Thoracic aorta (tissue), 2 donors: ENCODE results near the gene BCAS3. TPM values are rescaled to one million over a fixed set of nuclear protein-coding genes. Genes with fewer than 3 reads are reported as not detected.

Experiments
- ATAC-seq: fragments of 150-250 bp; one replicate; pipeline ENCODE4 v1.8.0; 2017; ENCODE audit warnings: low read depth; ENCODE audit not compliant: insufficient number of reproducible peaks, low FRiP score
- DNase-seq: peaks from one replicate; pipeline ENCODE4 v3.0.0-alpha.2; 2020; ENCODE audit warnings: low spot score
- H3K27ac ChIP-seq, 2 donors: fragments of 200-600 bp; sonication (generic); 1 replicate in 1 of 2; 2 replicates in 1 of 2; pipeline ENCODE4 v1.5.1; 2016; ENCODE audit warnings: mild to moderate bottlenecking in 2 of 2, moderate library complexity in 2 of 2
- H3K27me3 ChIP-seq: fragments of 200-600 bp; sonication (generic); replicated peaks from 2 replicates; pipeline ENCODE4 v1.6.0; 2016; ENCODE audit warnings: mild to moderate bottlenecking; ENCODE audit not compliant: insufficient read depth
- H3K36me3 ChIP-seq: fragments of 200-600 bp; sonication (generic); one replicate; pipeline ENCODE4 v1.5.1; 2016
- H3K4me1 ChIP-seq, 2 donors: fragments of 200-600 bp; sonication (generic); 1 replicate in 1 of 2; 2 replicates in 1 of 2; pipeline versions ENCODE4 v1.5.1 to v1.6.0; 2016; ENCODE audit warnings: low read depth in 2 of 2, mild to moderate bottlenecking in 1 of 2; ENCODE audit not compliant: control insufficient read depth in 1 of 2
- H3K4me3 ChIP-seq: fragments of 200-600 bp; sonication (generic); 2 replicates; pipeline ENCODE4 v1.5.1; 2016; ENCODE audit warnings: mild to moderate bottlenecking
- H3K9me3 ChIP-seq: fragments of 200-600 bp; sonication (generic); 2 replicates; pipeline ENCODE4 v1.5.1; 2016
- total RNA-seq, 2 donors: library from RNA; depleted of rRNA; stranded (reverse); fragments of >200 nt; gene quantifications; one replicate each; pipeline versions ENCODE4 v1.1.0 to v1.2.3, GENCODE V29; 2016
- TF ChIP-seq, protein P1 (sequence below): fragments of 200-600 bp; sonication (generic); IDR thresholded peaks from one replicate; pipeline ENCODE4 v1.5.1; 2019; ENCODE audit warnings: antibody characterized with exemption

BCAS3 gene
- total RNA-seq, 2 donors from 2014 or later: 35.1 to 69.3 TPM

DNA sequence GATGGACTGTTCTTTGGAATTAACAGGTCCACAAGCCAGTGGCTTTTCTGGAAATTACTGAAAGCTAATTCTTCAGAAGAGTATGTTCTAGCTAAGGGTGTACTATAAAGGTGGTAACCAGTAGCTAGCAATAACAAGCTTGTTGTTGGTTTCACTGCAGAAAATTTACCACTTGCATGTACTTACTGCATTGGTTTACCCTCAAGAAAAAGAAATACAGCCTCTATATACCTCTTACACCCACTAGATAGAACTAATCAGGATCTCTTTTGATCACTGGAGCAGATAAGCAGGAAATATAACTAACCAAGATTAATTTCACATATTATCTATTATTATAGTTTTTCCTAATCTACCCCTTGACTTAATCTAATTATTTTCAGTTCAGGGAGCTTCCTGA, 537.1 kb downstream of the BCAS3 start:
- Histone ChIP-seq H3K27me3 (no peaks in the 10 kb centered on the region), H3K27ac (no peak overlapping the region), H3K4me1 (peaks cover 0 to 20% of the 10 kb centered on the region in 2 donors), H3K9me3 (no peaks in the 10 kb centered on the region), H3K36me3 (no peaks in the 10 kb centered on the region), H3K4me3 (no peak overlapping the region)
- ATAC-seq (no peak), DNase-seq (no peak)
- TF ChIP-seq, protein P1, sequence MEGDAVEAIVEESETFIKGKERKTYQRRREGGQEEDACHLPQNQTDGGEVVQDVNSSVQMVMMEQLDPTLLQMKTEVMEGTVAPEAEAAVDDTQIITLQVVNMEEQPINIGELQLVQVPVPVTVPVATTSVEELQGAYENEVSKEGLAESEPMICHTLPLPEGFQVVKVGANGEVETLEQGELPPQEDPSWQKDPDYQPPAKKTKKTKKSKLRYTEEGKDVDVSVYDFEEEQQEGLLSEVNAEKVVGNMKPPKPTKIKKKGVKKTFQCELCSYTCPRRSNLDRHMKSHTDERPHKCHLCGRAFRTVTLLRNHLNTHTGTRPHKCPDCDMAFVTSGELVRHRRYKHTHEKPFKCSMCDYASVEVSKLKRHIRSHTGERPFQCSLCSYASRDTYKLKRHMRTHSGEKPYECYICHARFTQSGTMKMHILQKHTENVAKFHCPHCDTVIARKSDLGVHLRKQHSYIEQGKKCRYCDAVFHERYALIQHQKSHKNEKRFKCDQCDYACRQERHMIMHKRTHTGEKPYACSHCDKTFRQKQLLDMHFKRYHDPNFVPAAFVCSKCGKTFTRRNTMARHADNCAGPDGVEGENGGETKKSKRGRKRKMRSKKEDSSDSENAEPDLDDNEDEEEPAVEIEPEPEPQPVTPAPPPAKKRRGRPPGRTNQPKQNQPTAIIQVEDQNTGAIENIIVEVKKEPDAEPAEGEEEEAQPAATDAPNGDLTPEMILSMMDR: no peak

DNA sequence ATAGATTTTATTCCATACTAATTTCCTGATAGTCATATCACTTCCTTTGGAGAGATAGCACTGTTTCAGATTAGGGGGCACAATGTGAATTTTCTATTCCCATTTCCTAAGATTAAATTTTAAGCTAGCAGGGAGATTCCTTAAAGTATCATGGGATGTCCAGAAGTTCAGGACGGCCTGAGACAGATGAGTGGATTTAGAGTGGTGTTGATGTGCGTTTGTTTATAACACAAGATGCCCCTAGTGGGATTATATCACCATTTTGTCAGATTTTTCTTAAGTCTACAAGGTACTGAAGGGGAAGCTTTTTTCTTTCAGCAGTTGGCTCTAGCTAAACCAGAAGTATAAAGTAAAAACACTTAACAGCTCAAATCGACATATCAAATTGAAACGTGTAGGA, 538.4 kb downstream of the BCAS3 start:
- Histone ChIP-seq H3K9me3 (no peaks in the 10 kb centered on the region), H3K27ac (no peak overlapping the region), H3K4me3 (no peak overlapping the region), H3K36me3 (no peaks in the 10 kb centered on the region), H3K27me3 (no peaks in the 10 kb centered on the region), H3K4me1 (peaks cover 0 to 18% of the 10 kb centered on the region in 2 donors)
- TF ChIP-seq, protein P1: no peak
- no peak for ATAC-seq
- no peak for DNase-seq

DNA sequence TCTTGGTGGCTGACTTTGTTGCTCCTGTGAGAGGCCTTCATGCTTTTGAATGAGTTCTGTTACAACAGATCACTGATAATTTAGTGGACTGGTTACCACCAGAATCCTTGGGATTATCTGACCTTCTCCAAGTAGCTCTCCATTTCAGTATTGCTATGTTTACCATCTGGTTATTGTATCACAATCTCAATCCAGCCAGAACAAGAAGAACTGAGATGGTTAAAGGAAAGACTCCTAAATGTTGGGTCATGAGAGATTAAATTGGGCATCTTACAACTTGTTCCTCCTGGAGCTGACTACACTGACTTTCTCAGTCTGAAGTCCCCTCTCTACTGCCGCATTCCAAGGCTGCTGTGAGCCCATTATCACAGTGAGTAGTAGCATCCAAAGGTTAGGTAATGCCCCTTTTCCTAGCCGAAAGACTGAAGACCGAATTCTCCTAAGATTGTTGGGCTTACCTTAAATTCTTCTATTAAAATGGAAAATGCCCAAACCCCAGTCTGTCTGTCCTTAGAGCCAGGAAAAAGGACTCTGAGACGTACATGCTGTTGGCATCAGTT, 540.3 kb downstream of the BCAS3 start:
- no peak for ATAC-seq
- no peaks in the 10 kb centered on the region for H3K9me3 ChIP-seq
- TF ChIP-seq, protein P1: no peak
- H3K27ac ChIP-seq: peak overlapping the region in 1 of 2 donors; percentile 28
- no peak for DNase-seq
- no peak overlapping the region for H3K4me3 ChIP-seq
- no peaks in the 10 kb centered on the region for H3K36me3 ChIP-seq
- peaks cover 0 to 18% of the 10 kb centered on the region in 2 donors for H3K4me1 ChIP-seq
- H3K27me3 ChIP-seq: no peaks in the 10 kb centered on the region

DNA sequence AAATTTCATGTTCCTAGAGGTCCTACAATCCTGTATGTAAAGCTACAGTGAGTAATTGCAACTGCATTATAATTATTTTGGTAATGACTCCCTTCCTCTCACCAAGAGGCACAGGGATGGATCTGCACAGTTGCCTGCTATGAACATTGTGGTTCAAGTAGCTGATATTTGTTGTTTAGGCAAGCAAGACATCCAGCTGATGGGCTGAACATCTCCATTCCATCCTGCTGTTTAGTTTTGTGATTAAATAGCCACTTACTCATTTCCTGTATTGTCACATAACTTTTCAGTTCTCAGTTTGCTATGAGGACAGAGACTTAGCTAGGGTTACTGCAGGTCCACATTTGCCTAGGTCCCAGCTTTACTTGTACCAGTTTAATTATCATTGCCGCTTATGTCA, 540.8 kb downstream of the BCAS3 start:
- Histone ChIP-seq H3K9me3 (no peaks in the 10 kb centered on the region), H3K36me3 (no peaks in the 10 kb centered on the region), H3K27me3 (no peaks in the 10 kb centered on the region), H3K27ac (no peak overlapping the region), H3K4me1 (peaks cover 0 to 18% of the 10 kb centered on the region in 2 donors), H3K4me3 (no peak overlapping the region)
- ATAC-seq: no peak
- TF ChIP-seq, protein P1: no peak
- no peak for DNase-seq

DNA sequence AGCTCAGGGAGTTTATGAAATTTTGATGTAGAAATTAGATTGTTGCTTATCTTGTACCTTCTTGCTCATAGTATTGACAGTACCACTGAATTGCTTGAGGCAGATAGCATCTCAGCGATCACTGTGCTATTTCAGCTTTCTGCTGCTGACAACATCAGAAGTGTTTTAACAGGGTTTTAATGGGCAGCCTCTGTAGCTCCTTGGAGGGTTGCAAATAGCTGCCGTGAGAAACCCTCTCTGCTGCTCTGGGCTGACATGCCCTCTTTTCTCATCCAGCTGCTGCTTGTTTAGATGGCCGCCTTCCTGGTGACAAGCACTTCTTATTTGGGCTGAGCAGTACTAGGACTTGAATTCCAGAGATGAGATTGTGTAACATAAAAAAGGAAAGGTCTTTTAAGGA, 541.8 kb downstream of the BCAS3 start:
- Histone ChIP-seq H3K27ac (no peak overlapping the region), H3K36me3 (no peaks in the 10 kb centered on the region), H3K9me3 (no peaks in the 10 kb centered on the region), H3K4me3 (no peak overlapping the region), H3K4me1 (peaks cover 0 to 18% of the 10 kb centered on the region in 2 donors), H3K27me3 (no peaks in the 10 kb centered on the region)
- TF ChIP-seq, protein P1: no peak
- DNase-seq: no peak
- no peak for ATAC-seq
